A673 (cell line): Measurements from ENCODE around the gene HJURP. TPM values are rescaled to one million over a fixed set of nuclear protein-coding genes. Genes with fewer than 3 reads are reported as not detected.

Experiments used
- BruUV-seq: library from RNA; stranded (reverse); fragments of 400-500 nt; replicated peaks from 2 replicates; lab custom pipeline; 2021; lab: Mats Ljungman, UMichigan
- CTCF ChIA-PET: fragments of 300-600 bp; sonication (Branson Sonifier 250); formaldehyde crosslinking; loops from one replicate; lab custom pipeline; 2022; ENCODE audit warnings: antibody characterized with exemption; lab: Charles Lee
- POLR2A ChIA-PET: fragments of 300-600 bp; sonication (Branson Sonifier 250); formaldehyde crosslinking; loops from one replicate; lab custom pipeline; 2022; ENCODE audit warnings: antibody characterized with exemption; ENCODE audit not compliant: low non-redundant PET; lab: Charles Lee
- DNase-seq: peaks from one replicate; pipeline ENCODE4 v3.0.0-alpha.2; 2015; ENCODE audit warnings: low spot score
- H3K27ac ChIP-seq: fragments of 200-600 bp; sonication (generic); 2 replicates; pipeline ENCODE4 v1.5.1; 2016; ENCODE audit warnings: mixed run types, low read depth, mild to moderate bottlenecking, mixed read lengths, antibody characterized with exemption, low read length; ENCODE audit not compliant: poor library complexity, severe bottlenecking
- H3K27me3 ChIP-seq: fragments of 200-600 bp; sonication (generic); replicated peaks from 2 replicates; pipeline ENCODE4 v1.6.1; 2017; ENCODE audit warnings: mixed run types, low read depth, mild to moderate bottlenecking, mixed read lengths, antibody characterized with exemption, low read length; ENCODE audit not compliant: insufficient read depth, poor library complexity
- H3K36me3 ChIP-seq: fragments of 200-600 bp; sonication (generic); 2 replicates; pipeline ENCODE4 v1.6.1; 2016; ENCODE audit warnings: mixed run types, mild to moderate bottlenecking, mixed read lengths, antibody characterized with exemption, low read length; ENCODE audit not compliant: insufficient read depth, poor library complexity, severe bottlenecking
- H3K4me1 ChIP-seq: fragments of 200-600 bp; sonication (generic); 2 replicates; pipeline ENCODE4 v1.6.1; 2017; ENCODE audit warnings: mixed run types, mild to moderate bottlenecking, mixed read lengths, antibody characterized with exemption, low read length; ENCODE audit not compliant: insufficient read depth, poor library complexity, severe bottlenecking
- H3K4me3 ChIP-seq: fragments of 200-600 bp; sonication (generic); 2 replicates; pipeline ENCODE4 v1.5.1; 2016; ENCODE audit warnings: low read depth, mixed run types, mild to moderate bottlenecking, mixed read lengths, low read length; ENCODE audit not compliant: poor library complexity, severe bottlenecking
- H3K9me3 ChIP-seq: fragments of 200-600 bp; sonication (generic); 2 replicates; pipeline ENCODE4 v1.6.1; 2016; ENCODE audit warnings: mixed run types, low read depth, mild to moderate bottlenecking, mixed read lengths, antibody characterized with exemption, low read length; ENCODE audit not compliant: poor library complexity, severe bottlenecking
- CTCF ChIP-seq: fragments of 300-800, 200-600 bp; sonication (generic); conservative IDR thresholded peaks from 2 replicates; pipeline ENCODE4 v1.5.1; 2017; ENCODE audit warnings: low read depth, mild to moderate bottlenecking, antibody characterized with exemption, low read length, moderate library complexity, mixed read lengths
- EZH2 ChIP-seq: fragments of 200-600 bp; sonication (generic); IDR thresholded peaks from 2 replicates; pipeline ENCODE4 v1.6.1; 2017; ENCODE audit warnings: borderline replicate concordance, low read depth, mild to moderate bottlenecking, mixed read lengths, antibody characterized with exemption, low read length; ENCODE audit not compliant: poor library complexity, severe bottlenecking
- intact Hi-C: fragments of 100-400 bp; cut with micrococcal nuclease; formaldehyde crosslinking; loops from one replicate; pipeline ENCODE4 v1.10.0; 2022; ENCODE audit not compliant: unreplicated experiment
- total RNA-seq: library from RNA; stranded (reverse); gene quantifications from 2 replicates; pipeline ENCODE4 v1.2.3, GENCODE V29; 2021

Gene HJURP
- total RNA-seq, 1 experiment from 2014 or later, result 103 TPM

- no peaks in the 10 kb centered on the region for H3K9me3 ChIP-seq
- no peak for DNase-seq
- no peaks in the 10 kb centered on the region for H3K27me3 ChIP-seq
- H3K27ac ChIP-seq, result no peak overlapping the region
- intact Hi-C loops, result loop anchor here (5.0 kb wide), 1 partner anchor 382 kb away; no protein-coding TSS in a partner anchor
- no peaks in the 10 kb centered on the region for H3K4me1 ChIP-seq
- no peak for TF ChIP-seq CTCF
- no peak for TF ChIP-seq EZH2
- BruUV-seq, result no TSS peak
- no peak overlapping the region for H3K4me3 ChIP-seq
- CTCF ChIA-PET, result no interaction called here
- POLR2A ChIA-PET, result no interaction called here
- H3K36me3 ChIP-seq, result peaks cover 10% of the 10 kb centered on the region
Observed at GRCh38 chr2:233829193-233830110, 24.9 kb downstream of the HJURP start.

GRCh38 chr2:233828546-233829192 is 25.7 kb downstream of the HJURP start:
- H3K4me3 ChIP-seq, result no peak overlapping the region
- peaks cover 3% of the 10 kb centered on the region for H3K36me3 ChIP-seq
- H3K4me1 ChIP-seq, result no peaks in the 10 kb centered on the region
- no peak for TF ChIP-seq EZH2
- TF ChIP-seq CTCF, result no peak
- intact Hi-C loops, result no loop called here
- ChIA-PET POLR2A (no interaction called here), CTCF (no interaction called here)
- no peaks in the 10 kb centered on the region for H3K27me3 ChIP-seq
- BruUV-seq, result no TSS peak
- H3K9me3 ChIP-seq, result no peaks in the 10 kb centered on the region
- no peak for DNase-seq
- no peak overlapping the region for H3K27ac ChIP-seq

GRCh38 chr2:233824373-233824772 is 30.0 kb downstream of the HJURP start:
- no peaks in the 10 kb centered on the region for H3K27me3 ChIP-seq
- no peaks in the 10 kb centered on the region for H3K36me3 ChIP-seq
- TF ChIP-seq EZH2, result no peak
- TF ChIP-seq CTCF, result no peak
- intact Hi-C loops, result no loop called here
- POLR2A ChIA-PET, result no interaction called here
- H3K4me3 ChIP-seq, result no peak overlapping the region
- DNase-seq, result no peak
- BruUV-seq, result no TSS peak
- no peak overlapping the region for H3K27ac ChIP-seq
- no peaks in the 10 kb centered on the region for H3K4me1 ChIP-seq
- CTCF ChIA-PET, result no interaction called here
- H3K9me3 ChIP-seq, result no peaks in the 10 kb centered on the region
